IMR-90 (cell line): Measurements from ENCODE around the gene PRXL2C. TPM values are rescaled to one million over a fixed set of nuclear protein-coding genes. Genes with fewer than 3 reads are reported as not detected.

Source experiments
- ATAC-seq: fragments of 200-7000 bp; cut with Tn5 transposase; 2 replicates; pipeline ENCODE4 v1.9.1; 2020; ENCODE audit warnings: low read depth, mild to moderate bottlenecking, moderate library complexity
- BruUV-seq: library from RNA; stranded (reverse); fragments of 400-500 nt; replicated peaks from 2 replicates; lab custom pipeline; 2021; lab: Mats Ljungman, UMichigan
- CTCF ChIA-PET: fragments of 300-600 bp; formaldehyde crosslinking; extraction: SDS; loops from one replicate; lab custom pipeline; 2021; ENCODE audit warnings: antibody characterized with exemption; lab: Yijun Ruan, JAX
- POLR2A ChIA-PET: fragments of 300-600 bp; sonication (Branson Sonifier 250); formaldehyde crosslinking; loops from one replicate; lab custom pipeline; 2022; ENCODE audit warnings: antibody characterized with exemption; ENCODE audit not compliant: unreplicated experiment; lab: Charles Lee
- DNase-seq: peaks from one replicate; pipeline ENCODE4 v3.0.0; 2013
- H2AFZ ChIP-seq: replicated peaks from 2 replicates; pipeline ENCODE3; 2013; ENCODE audit warnings: low read length, mild to moderate bottlenecking; ENCODE audit not compliant: poor library complexity
- H2AK5ac ChIP-seq: 2 replicates; pipeline ENCODE4 v1.6.1; 2013; ENCODE audit warnings: low read depth, low read length, inconsistent platforms
- H2AK9ac ChIP-seq: replicated peaks from 2 replicates; pipeline ENCODE3; 2013; ENCODE audit warnings: mild to moderate bottlenecking, low read depth, low read length, moderate library complexity; ENCODE audit not compliant: poor library complexity
- H2BK120ac ChIP-seq: 2 replicates; pipeline ENCODE4 v1.6.1; 2013; ENCODE audit warnings: low read depth, low read length, inconsistent platforms
- H2BK15ac ChIP-seq: 3 replicates; pipeline ENCODE4 v1.6.1; 2013; ENCODE audit warnings: low read depth, low read length, inconsistent platforms
- H2BK20ac ChIP-seq: 2 replicates; pipeline ENCODE4 v1.6.1; 2013; ENCODE audit warnings: low read depth, mild to moderate bottlenecking, inconsistent platforms, low read length, moderate library complexity
- H2BK5ac ChIP-seq: 2 replicates; pipeline ENCODE4 v1.6.1; 2013; ENCODE audit warnings: mild to moderate bottlenecking, low read depth, low read length, inconsistent platforms; ENCODE audit not compliant: poor library complexity, severe bottlenecking
- H3K14ac ChIP-seq: replicated peaks from 2 replicates; pipeline ENCODE4 v1.6.1; 2013; ENCODE audit warnings: low read depth, low read length, inconsistent platforms
- H3K18ac ChIP-seq: 2 replicates; pipeline ENCODE4 v1.6.1; 2013; ENCODE audit warnings: low read depth, low read length, control low read depth
- H3K23ac ChIP-seq: 2 replicates; pipeline ENCODE4 v1.6.1; 2013; ENCODE audit warnings: low read depth, low read length, inconsistent platforms
- H3K27ac ChIP-seq: 2 replicates; pipeline ENCODE4 v1.5.1; 2013; ENCODE audit warnings: mild to moderate bottlenecking, control low read depth, low read length; ENCODE audit not compliant: insufficient read depth
- H3K27me3 ChIP-seq: 2 replicates; pipeline ENCODE4 v1.6.1; 2013; ENCODE audit warnings: low read length; ENCODE audit not compliant: control insufficient read depth, insufficient read depth
- H3K36me3 ChIP-seq: 2 replicates; pipeline ENCODE4 v1.6.1; 2013; ENCODE audit warnings: low read length, mixed read lengths; ENCODE audit not compliant: control insufficient read depth, insufficient read depth
- H3K4ac ChIP-seq: 2 replicates; pipeline ENCODE4 v1.6.1; 2013; ENCODE audit warnings: low read depth, low read length, inconsistent platforms
- H3K4me1 ChIP-seq: 2 replicates; pipeline ENCODE4 v1.6.1; 2013; ENCODE audit warnings: low read length, mixed read lengths; ENCODE audit not compliant: control insufficient read depth, insufficient read depth
- H3K4me2 ChIP-seq: 2 replicates; pipeline ENCODE4 v1.6.1; 2013; ENCODE audit warnings: low read depth, mild to moderate bottlenecking, control low read depth, low read length, moderate library complexity
- H3K4me3 ChIP-seq: 2 replicates; pipeline ENCODE4 v1.5.1; 2013; ENCODE audit warnings: low read depth, mild to moderate bottlenecking, control low read depth, low read length, moderate library complexity; ENCODE audit not compliant: insufficient read depth
- H3K56ac ChIP-seq: 2 replicates; pipeline ENCODE4 v1.6.1; 2013; ENCODE audit warnings: low read length, inconsistent platforms; ENCODE audit not compliant: insufficient read depth; ENCODE audit errors: extremely low read depth
- H3K79me1 ChIP-seq, 2 experiments: 2 replicates each; pipeline ENCODE4 v1.6.1; 2013; ENCODE audit warnings: low read length in 2 of 2, inconsistent platforms in 1 of 2, low read depth in 1 of 2
- H3K9ac ChIP-seq: 2 replicates; pipeline ENCODE4 v1.6.1; 2013; ENCODE audit warnings: low read depth, low read length, control low read depth
- H3K9me1 ChIP-seq: 2 replicates; pipeline ENCODE4 v1.6.1; 2013; ENCODE audit warnings: low read length, inconsistent platforms; ENCODE audit not compliant: insufficient read depth
- H3K9me3 ChIP-seq: 2 replicates; pipeline ENCODE4 v1.6.1; 2013; ENCODE audit warnings: low read length; ENCODE audit not compliant: control insufficient read depth, insufficient read depth
- H4K20me1 ChIP-seq: 2 replicates; pipeline ENCODE4 v1.6.1; 2013; ENCODE audit warnings: low read length, inconsistent platforms; ENCODE audit not compliant: insufficient read depth
- H4K5ac ChIP-seq: 2 replicates; pipeline ENCODE4 v1.6.1; 2013; ENCODE audit warnings: mild to moderate bottlenecking, low read depth, low read length, control low read depth
- H4K8ac ChIP-seq, 2 experiments: 2 replicates each; pipeline ENCODE4 v1.6.1; 2013; ENCODE audit warnings: low read depth in 2 of 2, low read length in 2 of 2, control low read depth in 1 of 2, inconsistent platforms in 1 of 2
- H4K91ac ChIP-seq: 2 replicates; pipeline ENCODE4 v1.6.1; 2013; ENCODE audit warnings: low read depth, low read length, inconsistent platforms; ENCODE audit not compliant: insufficient read depth
- MAFK ChIP-seq: IDR thresholded peaks from 2 replicates; pipeline ENCODE4 v1.6.1; 2012; ENCODE audit warnings: low read depth, low read length, improper control_type of control experiment
- POLR2A ChIP-seq: IDR thresholded peaks from 2 replicates; pipeline ENCODE4 v1.6.1; 2012; ENCODE audit warnings: mild to moderate bottlenecking, low read depth, low read length
- WGBS, 2 experiments: methylation state at CpG; one replicate each; pipeline versions ENCODE4 v1.1.5 to v1.1.7; 2013; ENCODE audit warnings: missing lambda C conversion rate in 2 of 2; ENCODE audit not compliant: insufficient read length in 1 of 2; ENCODE audit errors: extremely low coverage in 2 of 2; 5-methylcytosine and 5-hydroxymethylcytosine counted together
- dilution Hi-C: fragments of 300-500 bp; cut with HindIII; formaldehyde crosslinking; loops from one replicate; pipeline ENCODE4 v1.14.3; 2018; ENCODE audit warnings: low sequenced_read_pairs; ENCODE audit not compliant: unreplicated experiment
- in situ Hi-C: fragments of 300-500 bp; cut with MboI; formaldehyde crosslinking; loops from 3 replicates; pipeline ENCODE4 v1.14.3; 2019; ENCODE audit warnings: low sequenced_read_pairs, inconsistent platforms, mixed read lengths
- intact Hi-C: fragments of 100-400 bp; cut with micrococcal nuclease; formaldehyde crosslinking; loops from 2 replicates; pipeline ENCODE4 v1.10.0; 2022
- polyA plus RNA-seq, 3 experiments: library from polyadenylated mRNA; depleted of rRNA; stranded (reverse); fragments of >200 nt; gene quantifications; 2 replicates each; pipeline ENCODE4 v1.2.3, GENCODE V29; 2012; ENCODE audit warnings: low replicate concordance in 1 of 3
- total RNA-seq: library from RNA; depleted of rRNA; stranded (reverse); fragments of >200 nt; gene quantifications from 2 replicates; pipeline ENCODE4 v1.2.3, GENCODE V29; 2012

Gene PRXL2C
- total and polyA plus RNA-seq, 2 of the 4 experiments (the other 2 are of a cell fraction), result 2.7 to 9.0 TPM

- Histone ChIP-seq H3K14ac (no peak overlapping the region), H3K36me3 (no peaks in the 10 kb centered on the region), H2AK9ac (no peak overlapping the region), H3K9ac (no peak overlapping the region), H2AK5ac (no peak overlapping the region), H2BK120ac (no peak overlapping the region), H4K20me1 (no peaks in the 10 kb centered on the region), H4K91ac (no peak overlapping the region), H3K56ac (no peak overlapping the region), H2BK20ac (no peak overlapping the region), H2BK5ac (no peak overlapping the region), H3K27ac (no peak overlapping the region), H3K9me3 (no peaks in the 10 kb centered on the region), H3K18ac (no peak overlapping the region), H2BK15ac (no peak overlapping the region), H3K4me3 (no peak overlapping the region), H3K4me2 (no peak overlapping the region), H3K9me1 (peaks cover 4% of the 10 kb centered on the region), H2AFZ (no peak overlapping the region), H3K79me1 (no peaks in the 10 kb centered on the region), H4K8ac (no peak overlapping the region), H3K23ac (no peak overlapping the region), H4K5ac (no peak overlapping the region), H3K4ac (no peak overlapping the region), H3K27me3 (no peaks in the 10 kb centered on the region), H3K4me1 (no peaks in the 10 kb centered on the region)
- BruUV-seq, result no TSS peak
- ATAC-seq (no peak), DNase-seq (no peak)
- ChIA-PET POLR2A (no interaction called here), CTCF (interaction anchor here (1.7 to 2.0 kb wide), 2 partner anchors 223 to 348 kb away, joined by 4 to 6 read pairs; no protein-coding TSS in a partner anchor)
- intact Hi-C loops, result loop anchor here (1.0 to 5.0 kb wide), 2 partner anchors 213 to 338 kb away; partner anchors contain the start of gene HABP4
- dilution Hi-C loops, result no loop called here
- in situ Hi-C loops, result loop anchor here (5.0 kb wide), 1 partner anchor 338 kb away; no protein-coding TSS in a partner anchor
- TF ChIP-seq POLR2A, result no peak
- peak; percentile 40; the same call in 1 of the 2 replicates for TF ChIP-seq MAFK
- WGBS, 2 experiments, result 80% methylated on average over 1 of the region's 6 CpGs; no CpG with 5 or more reads in 1 of the 2 experiments
These were observed 10.7 kb upstream of the PRXL2C start for GRCh38 chr9:96665789-96666188.
